Stimulated activated naive CD4-positive, alpha-beta T cell (primary cell): ENCODE results near the gene VAPA.

Experiments
- DNase-seq, 6 experiments: peaks; one replicate each; lab custom pipeline; 2025; lab: John Stamatoyannopoulos, UW

VAPA gene

GRCh38 chr18:9914584-9915290 is 921 bp downstream of the VAPA start:
- DNase-seq = peak; percentile 70 to 81 (median 74)

DNA sequence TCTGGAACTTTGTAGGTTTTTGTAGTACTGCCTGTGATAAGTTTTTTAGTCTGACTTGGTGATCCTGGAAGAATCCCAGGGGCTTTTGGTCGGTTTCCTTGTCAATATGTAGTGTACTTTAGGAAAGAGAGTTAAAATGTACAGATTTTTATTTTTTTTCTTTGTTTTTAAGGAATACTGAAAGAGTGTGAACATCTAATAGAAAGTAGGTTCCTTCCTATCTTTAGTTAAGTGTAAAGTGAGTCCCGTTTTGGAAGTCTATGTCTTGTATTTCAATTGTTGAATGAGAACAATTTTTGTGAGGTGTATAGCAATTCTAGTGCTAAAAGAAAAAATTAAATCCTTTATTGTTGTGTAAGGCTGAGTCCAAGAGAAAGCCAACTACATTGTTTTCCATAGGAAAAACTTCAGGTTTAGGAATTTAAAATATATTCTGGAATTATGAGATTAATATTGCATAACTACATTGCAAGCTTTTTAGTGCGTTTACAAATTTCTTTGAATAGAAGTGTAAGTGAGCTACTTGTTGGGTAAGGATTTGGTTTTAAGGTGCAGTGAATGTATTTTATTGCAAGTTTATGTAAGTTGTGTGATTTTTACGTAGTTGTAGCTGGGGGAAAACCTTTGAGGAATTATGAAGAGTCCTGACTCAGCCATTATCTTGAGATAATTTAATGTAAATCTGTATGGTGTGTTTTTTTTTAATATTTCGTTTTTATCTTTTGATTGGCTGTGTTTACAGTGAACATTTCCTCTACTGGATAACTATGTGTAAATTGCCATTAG is 1.7 kb downstream of the VAPA start:
- no peak for DNase-seq

DNA sequence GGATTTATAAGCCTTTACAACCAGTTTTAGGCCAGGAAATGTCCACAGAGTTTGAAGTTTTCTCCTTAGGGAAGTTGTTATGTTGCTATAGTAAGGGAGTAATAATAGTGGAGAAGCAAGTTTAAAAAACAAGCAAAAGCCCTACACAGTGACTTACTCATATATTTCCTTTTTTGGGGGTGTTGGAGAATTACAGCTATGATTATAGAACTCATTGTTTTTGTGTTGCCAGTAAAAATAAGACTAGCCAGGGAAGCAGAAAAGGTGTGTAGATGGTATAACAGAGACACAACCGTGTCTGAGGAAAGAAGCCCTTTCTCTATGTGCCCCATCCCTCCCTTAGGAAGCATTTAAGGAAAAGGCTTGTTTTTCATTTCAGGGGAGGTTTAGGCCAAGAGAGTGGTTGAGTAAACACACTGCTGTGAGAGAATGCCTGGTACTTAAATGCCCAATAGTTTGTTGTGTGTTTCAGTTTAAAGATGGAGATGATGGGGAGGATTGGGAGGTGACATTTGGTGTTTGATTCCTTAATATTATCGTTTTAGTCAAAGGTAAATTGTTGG is 2.3 kb downstream of the VAPA start:
- no peak for DNase-seq

DNA sequence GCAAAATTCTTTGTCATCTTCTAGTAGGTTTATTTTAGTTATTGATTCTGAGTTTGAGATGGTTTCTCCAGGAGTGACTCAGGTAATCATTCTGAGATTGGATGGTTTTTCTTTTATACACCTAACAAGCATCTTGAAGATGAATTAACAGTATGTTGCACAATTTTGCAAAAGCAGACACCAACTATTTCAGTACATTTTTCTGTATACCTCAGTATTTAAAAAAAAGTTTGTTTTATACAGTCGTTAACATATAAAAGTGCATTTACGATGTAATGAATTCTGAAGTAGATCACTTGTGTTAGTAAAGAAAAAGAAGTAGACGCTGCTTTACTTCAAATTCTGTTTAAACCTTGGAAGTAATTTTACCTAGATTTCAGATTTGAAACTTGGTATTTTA is 3.0 kb downstream of the VAPA start:
- no peak for DNase-seq

DNA sequence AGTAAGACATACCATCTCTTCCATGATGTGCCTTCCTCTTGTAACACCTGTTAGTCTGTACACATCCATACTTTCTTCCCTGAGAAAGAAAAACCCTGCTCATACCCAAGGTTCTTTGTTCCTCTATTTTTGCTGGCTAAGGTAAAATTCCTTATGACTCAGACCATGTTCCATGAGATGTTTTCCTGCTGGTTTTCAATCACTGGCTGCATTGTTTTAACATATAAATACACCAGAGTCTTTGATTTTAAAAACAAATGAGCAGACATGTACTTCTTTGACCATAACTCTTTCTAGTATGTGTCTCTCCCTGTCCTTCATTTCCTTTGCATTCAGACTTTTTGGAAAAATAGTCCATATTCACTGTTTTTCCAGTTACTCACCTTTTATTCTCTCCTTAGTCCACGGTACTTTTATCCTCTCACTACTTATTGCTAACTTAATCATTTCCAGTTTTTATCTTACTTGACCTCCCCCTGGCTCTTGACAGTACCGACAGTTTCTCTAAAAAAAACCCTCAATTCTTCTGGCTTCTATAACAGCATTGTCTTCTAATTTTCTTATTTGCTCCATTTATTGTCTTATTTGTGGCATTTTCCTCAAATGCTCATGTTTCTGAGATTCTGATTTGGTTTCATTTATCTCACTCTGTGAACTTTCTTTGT is 4.3 kb downstream of the VAPA start:
- DNase-seq = no peak

DNA sequence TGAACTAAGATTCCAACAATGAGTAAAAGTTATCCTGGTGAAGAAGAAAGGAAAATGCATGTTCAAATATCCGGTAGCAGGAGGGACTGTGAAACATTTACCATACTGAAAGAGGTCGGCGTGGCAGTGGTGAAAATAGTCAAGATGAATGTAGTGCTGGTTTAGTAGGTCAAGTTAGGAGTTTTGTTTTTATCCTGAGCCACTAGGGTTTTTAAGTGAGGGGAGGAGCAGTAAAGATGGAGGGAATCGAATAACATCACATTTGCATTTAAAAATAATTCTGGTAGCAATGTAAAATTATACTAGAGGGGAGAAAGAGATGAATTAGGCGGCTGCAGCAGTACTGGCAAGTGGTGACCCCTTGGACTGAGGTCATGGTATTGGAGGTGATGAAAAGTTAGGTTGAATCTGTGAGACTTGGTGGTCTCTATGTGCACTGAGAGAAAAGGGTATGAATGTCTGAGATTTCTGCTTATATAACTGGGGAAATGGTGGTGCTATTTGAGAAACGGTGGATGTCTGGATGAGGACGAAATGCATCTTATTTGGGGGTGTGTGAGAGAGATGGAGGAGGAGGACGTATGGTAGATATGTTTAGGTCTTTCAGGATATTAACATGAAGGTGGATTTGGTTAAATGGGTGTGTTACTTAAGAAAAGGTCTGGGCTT is 5.9 kb downstream of the VAPA start:
- no peak for DNase-seq

DNA sequence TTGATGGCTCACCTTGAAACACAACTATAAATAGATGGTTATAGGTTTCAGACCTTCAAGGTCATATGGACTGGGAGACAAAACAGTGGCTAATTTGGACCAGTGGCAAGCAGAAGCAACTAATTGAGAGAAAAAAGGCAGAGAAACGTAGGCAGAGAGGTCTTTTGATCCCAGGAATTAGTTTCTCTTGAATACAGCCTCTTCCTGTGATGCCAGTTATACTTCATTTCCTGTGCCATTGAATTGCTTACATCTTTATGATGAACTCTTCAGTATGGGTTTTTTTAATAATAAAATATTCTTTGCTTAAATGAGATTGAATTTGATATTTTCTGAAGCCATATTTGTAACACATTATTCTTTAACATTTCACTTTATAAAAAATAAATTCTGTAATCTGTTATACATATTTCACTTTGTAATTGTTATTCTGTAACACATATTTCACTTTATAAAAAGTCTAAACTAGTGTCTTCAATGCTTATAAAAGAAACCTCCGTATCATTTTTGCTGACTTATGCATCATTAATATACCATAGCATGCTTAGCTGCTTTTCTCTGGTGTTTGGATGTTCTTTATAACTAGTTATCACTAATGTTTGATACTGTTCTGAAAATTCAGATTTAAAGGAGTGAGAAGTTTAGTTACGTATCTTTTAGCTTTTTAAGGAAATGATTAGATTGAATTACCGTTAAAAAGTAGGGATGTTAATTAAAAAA is 8.9 kb downstream of the VAPA start:
- DNase-seq = no peak

GRCh38 chr18:9924371-9924943 is 10.6 kb downstream of the VAPA start:
- DNase-seq = no peak

DNA sequence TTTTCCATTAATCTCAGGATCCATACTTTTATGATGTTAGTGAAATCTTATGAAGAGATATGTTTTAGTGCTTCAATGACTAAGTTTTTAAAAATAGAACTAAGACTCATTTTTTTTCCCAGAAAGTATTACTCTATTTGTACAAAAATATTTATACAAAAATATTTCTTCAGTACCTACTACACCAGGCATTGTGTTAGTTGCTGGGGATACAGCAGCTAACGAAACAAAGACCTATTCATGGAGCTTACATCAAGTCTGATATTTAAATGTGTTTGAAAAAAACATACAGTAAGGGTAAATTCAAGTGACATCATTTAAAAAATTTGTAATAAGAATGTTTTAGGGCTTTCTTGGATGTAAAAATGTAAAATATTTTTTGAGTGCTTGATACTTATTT is 11.6 kb downstream of the VAPA start:
- DNase-seq = no peak

GRCh38 chr18:9925795-9926194 is 12.0 kb downstream of the VAPA start:
- no peak for DNase-seq

GRCh38 chr18:9926223-9926894 is 12.5 kb downstream of the VAPA start:
- no peak for DNase-seq

DNA sequence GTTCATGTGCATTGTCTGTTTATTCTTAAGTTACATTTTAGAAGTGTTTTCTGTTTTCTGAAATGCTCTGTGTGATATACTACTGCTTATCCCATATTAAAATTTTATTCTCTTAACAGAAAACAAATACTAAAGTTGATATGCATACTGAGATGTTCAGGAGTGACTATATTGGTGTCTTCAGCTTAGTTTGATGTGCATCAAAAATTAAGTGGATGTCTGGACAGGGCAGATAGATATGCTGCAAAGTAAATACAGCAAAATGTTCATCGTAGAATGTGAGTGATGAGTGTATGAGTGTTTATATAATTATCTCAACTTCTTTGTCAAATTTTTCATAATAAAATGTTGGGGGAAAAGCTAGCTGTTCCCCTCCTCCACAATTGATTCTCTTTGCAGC is 13.2 kb downstream of the VAPA start:
- DNase-seq = no peak

- no peak for DNase-seq
Observed at GRCh38 chr18:9927392-9928063, 13.7 kb downstream of the VAPA start.

DNA sequence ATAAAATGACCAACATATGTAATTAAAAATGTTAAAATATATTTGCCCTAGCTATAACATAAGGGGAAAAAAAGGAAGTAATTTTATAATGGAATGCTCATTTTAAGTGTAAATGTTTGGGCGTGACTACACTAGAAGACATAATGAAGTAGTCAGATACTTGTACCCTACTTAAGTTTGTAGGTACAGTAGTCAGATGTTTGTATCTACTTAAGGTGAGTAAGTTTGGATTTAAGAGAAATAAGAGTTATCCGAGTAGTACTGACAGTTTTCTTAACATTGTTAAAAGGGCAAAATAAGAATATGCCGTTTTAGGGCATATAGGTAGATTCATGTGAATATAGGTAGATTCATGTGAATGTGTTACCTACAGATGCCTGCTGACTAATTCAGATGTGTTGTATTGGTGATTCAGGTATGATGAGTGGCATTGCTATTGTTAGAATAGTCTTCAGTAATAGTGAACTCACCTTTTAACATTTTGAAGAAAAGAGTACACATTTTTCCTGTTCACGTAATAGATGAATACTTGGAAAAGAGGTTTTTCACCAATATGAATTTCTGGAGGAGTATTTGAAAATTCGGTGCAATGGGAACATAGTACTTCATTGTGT is 14.9 kb downstream of the VAPA start:
- DNase-seq = no peak

DNA sequence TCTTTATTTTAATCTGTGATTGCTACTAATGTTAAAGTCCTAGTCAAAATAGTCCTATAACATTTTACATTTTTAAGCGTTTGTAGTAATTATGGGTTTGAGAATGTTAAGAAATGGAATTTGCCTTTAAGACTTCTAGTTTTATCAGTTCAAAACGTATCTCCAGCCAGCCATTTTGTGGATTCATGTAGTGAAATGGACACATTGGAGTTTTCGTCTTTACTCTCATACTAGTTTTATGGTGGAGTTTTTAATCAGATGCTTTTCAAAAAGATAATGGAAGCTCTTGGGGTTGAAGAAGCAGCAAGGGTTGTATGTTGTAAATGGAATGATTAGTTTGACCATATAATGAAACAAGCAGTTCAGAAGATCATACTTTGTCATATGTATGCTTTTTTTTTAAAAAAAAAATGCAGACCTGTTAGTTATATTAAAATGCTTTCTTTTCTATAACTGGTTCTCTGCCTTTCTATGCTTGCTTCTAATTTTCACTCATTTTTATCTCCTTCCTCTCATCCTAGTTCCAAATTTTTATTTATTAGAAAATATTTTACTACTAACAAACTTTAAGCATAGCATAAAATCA is 16.6 kb downstream of the VAPA start:
- DNase-seq = no peak

DNA sequence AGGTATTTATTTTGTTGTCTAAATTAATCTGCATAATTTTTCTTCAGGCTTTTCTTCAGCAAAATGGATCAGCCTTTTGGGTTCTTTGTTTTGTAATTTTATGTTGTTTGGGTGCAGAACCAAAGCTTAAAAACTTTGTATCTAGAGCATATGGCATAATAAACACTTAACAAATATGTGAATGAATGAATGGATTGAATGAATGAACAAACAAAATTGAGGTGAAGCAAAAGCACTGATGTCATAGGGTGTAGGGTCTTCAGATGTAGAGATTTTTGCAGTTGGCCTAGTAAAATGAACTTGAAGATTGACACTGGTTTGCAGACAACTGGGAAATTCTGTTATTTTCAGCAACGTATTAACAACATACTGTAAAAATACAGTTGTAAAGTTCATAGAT is 17.3 kb downstream of the VAPA start:
- no peak for DNase-seq

- no peak for DNase-seq
Observed at GRCh38 chr18:9931678-9932077, 17.9 kb downstream of the VAPA start.

GRCh38 chr18:9933865-9934264 is 20.0 kb downstream of the VAPA start:
- no peak for DNase-seq

DNA sequence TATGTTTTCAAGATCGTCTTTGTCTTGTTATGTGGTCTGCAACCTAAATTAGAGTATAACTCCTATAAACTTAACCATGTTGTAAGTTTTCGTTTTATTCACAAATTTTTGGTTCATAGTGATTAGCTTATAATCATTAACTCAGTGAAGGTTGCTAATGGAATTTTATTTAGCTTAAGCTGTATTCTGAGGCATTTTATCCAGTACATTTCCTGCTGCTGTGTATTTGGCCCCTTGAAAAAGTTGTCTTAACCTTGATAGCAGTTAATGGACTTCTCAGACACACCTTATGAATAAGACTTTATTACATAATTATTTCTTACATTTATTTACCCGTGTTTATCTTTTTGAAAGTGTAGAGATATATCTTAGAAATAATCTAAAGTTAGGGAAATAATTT is 20.5 kb downstream of the VAPA start:
- no peak for DNase-seq
